Gastrocnemius medialis (tissue), 4 donors: ENCODE measurements around the gene MED22.

ENCODE experiments used
- CTCF ChIP-seq, 5 experiments: fragments of 450-650 bp in 3 of 5; fragments of 200-600 bp in 2 of 5; sonication (generic) in 2 of 5; IDR thresholded peaks in 4 of 5; conservative IDR thresholded peaks in 1 of 5; 1 replicate in 4 of 5; 2 replicates in 1 of 5; pipeline ENCODE4 v1.5.1; 2016 to 2019; ENCODE audit warnings: antibody characterized with exemption in 5 of 5, mild to moderate bottlenecking in 3 of 5, moderate library complexity in 3 of 5
- POLR2A ChIP-seq, 2 donors: fragments of 450-650 bp; IDR thresholded peaks; one replicate each; pipeline ENCODE4 v1.6.1; 2017; ENCODE audit warnings: antibody characterized with exemption in 2 of 2, mild to moderate bottlenecking in 2 of 2, moderate library complexity in 2 of 2

DNA sequence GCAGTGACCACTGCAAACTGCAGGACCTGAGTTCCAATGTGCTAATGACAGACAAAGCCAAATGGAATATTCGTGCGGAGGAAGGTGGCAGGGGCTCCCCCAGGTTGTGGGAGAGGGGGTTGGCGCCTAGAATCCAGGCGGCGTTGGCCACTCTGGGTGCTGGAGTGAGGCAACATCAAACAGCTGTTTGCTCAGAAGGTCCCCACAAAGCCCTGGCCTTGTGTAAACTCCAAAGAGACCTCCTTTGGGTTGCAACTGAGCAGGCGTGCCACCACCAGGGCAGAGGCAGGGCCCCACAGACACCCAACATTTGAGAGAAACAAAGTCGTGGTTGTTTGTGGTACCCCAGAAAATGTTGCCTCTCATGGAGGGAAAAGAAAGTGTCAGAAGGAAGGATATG, 42.8 kb upstream of the MED22 start:
- TF ChIP-seq POLR2A (IDR thresholded peaks at IDR 0.05), result no peak
- no peak for TF ChIP-seq CTCF (IDR thresholded peaks at IDR 0.05 in 4 of 5, conservative IDR thresholded peaks at IDR 0.05 in 1 of 5)
